ENCODE measurements around the gene SAMHD1. TPM values are rescaled to one million over a fixed set of nuclear protein-coding genes. Genes with fewer than 3 reads are reported as not detected.

Gene SAMHD1
- polyA plus RNA-seq, 1 of the 3 experiments (the other 2 are of a cell fraction): 5.9 TPM

GRCh38 chr20:36861875-36862801, 89.4 kb downstream of the SAMHD1 start:
- H3K4me2 ChIP-seq: peak overlapping the region; percentile 95
- H3K27me3 ChIP-seq (ENCODE audit: insufficient read depth): no peaks in the 10 kb centered on the region
- H3K9ac ChIP-seq: peak overlapping the region; percentile 78
- H3K4me3 ChIP-seq (ENCODE audit: low read depth in 2 of 2, low read length in 1 of 2): peak overlapping the region; percentile 82 to 84
- ChIA-PET CTCF (interaction anchor here (0.9 to 3.8 kb wide), 12 partner anchors 13 to 256 kb away, joined by 3 to 38 read pairs (median 8); partner anchors contain the start of genes DSN1, NDRG3, RAB5IF and TLDC2), POLR2A (interaction anchor here (0.9 to 1.3 kb wide), 3 partner anchors 27 to 88 kb away, joined by 4 to 5 read pairs (median 4); partner anchors contain the start of gene DSN1)
- peaks cover 22 to 29% of the 10 kb centered on the region in 2 experiments for H3K4me1 ChIP-seq (ENCODE audit: control insufficient read depth in 1 of 2, insufficient read depth in 2 of 2, low read depth in 1 of 2, low read length in 1 of 2)
- H3K36me3 ChIP-seq (replicated peaks in 1 of 2; ENCODE audit: control insufficient read depth in 1 of 2, insufficient read depth in 2 of 2, low read length in 1 of 2): peaks cover 0 to 9% of the 10 kb centered on the region in 2 experiments
- H3K9me3 ChIP-seq: no peaks in the 10 kb centered on the region
- DNase-seq: peak; percentile 91
- no peaks in the 10 kb centered on the region for H3K9me2 ChIP-seq
- H3K27ac ChIP-seq (ENCODE audit: low read depth in 2 of 2, low read length in 1 of 2): peak overlapping the region; percentile 82 to 83
- 2% methylated on average over 26 of the region's 45 CpGs for WGBS (ENCODE audit: low lambda C conversion rate)
- peaks cover 20% of the 10 kb centered on the region for H3F3A ChIP-seq (replicated peaks; ENCODE audit: insufficient read depth)
- peaks cover 64% of the 10 kb centered on the region for H3K79me2 ChIP-seq (ENCODE audit: insufficient read depth)
- H4K20me1 ChIP-seq (ENCODE audit: insufficient read depth): peaks cover 32% of the 10 kb centered on the region
- no peak overlapping the region for H2AFZ ChIP-seq (ENCODE audit: low read depth)
- TF ChIP-seq EP300 (IDR thresholded peaks at IDR 0.05; ENCODE audit: borderline replicate concordance in 1 of 2, low read depth in 1 of 2, low read length in 1 of 2): no peak; a peak in 1 of 4 replicates
- TF ChIP-seq FOSL2 (IDR thresholded peaks at IDR 0.05; ENCODE audit: borderline replicate concordance, low read depth): no peak
- peak; percentile 40; the same call in 1 of the 2 replicates for TF ChIP-seq FOXM1 (IDR thresholded peaks at IDR 0.05; ENCODE audit: low read depth)
- TF ChIP-seq TCF12 (IDR thresholded peaks at IDR 0.05): peak; percentile 62; the same call in 1 of the 2 replicates
- TF ChIP-seq YY1 (IDR thresholded peaks at IDR 0.05; ENCODE audit: low read depth): peak; percentile 63; the same call in 1 of the 2 replicates
- TF ChIP-seq IRF3 (IDR thresholded peaks at IDR 0.05; ENCODE audit: low read depth, low read length): no peak
- TF ChIP-seq GATA2 (CRISPR knock-in tag; IDR thresholded peaks at IDR 0.05): no peak
- TF ChIP-seq, protein P1, sequence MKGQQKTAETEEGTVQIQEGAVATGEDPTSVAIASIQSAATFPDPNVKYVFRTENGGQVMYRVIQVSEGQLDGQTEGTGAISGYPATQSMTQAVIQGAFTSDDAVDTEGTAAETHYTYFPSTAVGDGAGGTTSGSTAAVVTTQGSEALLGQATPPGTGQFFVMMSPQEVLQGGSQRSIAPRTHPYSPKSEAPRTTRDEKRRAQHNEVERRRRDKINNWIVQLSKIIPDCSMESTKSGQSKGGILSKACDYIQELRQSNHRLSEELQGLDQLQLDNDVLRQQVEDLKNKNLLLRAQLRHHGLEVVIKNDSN (IDR thresholded peaks at IDR 0.05; ENCODE audit: borderline replicate concordance, low read depth): no peak
- TF ChIP-seq TEAD4 (IDR thresholded peaks at IDR 0.05; ENCODE audit: borderline replicate concordance, insufficient read depth): no peak
- TF ChIP-seq, protein P2, sequence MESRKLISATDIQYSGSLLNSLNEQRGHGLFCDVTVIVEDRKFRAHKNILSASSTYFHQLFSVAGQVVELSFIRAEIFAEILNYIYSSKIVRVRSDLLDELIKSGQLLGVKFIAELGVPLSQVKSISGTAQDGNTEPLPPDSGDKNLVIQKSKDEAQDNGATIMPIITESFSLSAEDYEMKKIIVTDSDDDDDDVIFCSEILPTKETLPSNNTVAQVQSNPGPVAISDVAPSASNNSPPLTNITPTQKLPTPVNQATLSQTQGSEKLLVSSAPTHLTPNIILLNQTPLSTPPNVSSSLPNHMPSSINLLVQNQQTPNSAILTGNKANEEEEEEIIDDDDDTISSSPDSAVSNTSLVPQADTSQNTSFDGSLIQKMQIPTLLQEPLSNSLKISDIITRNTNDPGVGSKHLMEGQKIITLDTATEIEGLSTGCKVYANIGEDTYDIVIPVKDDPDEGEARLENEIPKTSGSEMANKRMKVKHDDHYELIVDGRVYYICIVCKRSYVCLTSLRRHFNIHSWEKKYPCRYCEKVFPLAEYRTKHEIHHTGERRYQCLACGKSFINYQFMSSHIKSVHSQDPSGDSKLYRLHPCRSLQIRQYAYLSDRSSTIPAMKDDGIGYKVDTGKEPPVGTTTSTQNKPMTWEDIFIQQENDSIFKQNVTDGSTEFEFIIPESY (IDR thresholded peaks at IDR 0.05; ENCODE audit: borderline replicate concordance, low read depth): no peak
- TF ChIP-seq SIN3A (IDR thresholded peaks at IDR 0.05; ENCODE audit: borderline replicate concordance, low read depth, low read length): peak; percentile 92
- TF ChIP-seq GABPA (IDR thresholded peaks at IDR 0.05; ENCODE audit: low read depth): peak; percentile 53
- TF ChIP-seq MEF2A (IDR thresholded peaks at IDR 0.05; ENCODE audit: borderline replicate concordance, low read depth): no peak
- TF ChIP-seq FOXJ3 (CRISPR knock-in tag; IDR thresholded peaks at IDR 0.05): no peak
- peak; percentile 71 for TF ChIP-seq ELF1 (IDR thresholded peaks at IDR 0.05)
- TF ChIP-seq TAF1 (IDR thresholded peaks at IDR 0.05; ENCODE audit: borderline replicate concordance, low read depth, low read length): peak; percentile 80
- TF ChIP-seq SMC3 (IDR thresholded peaks at IDR 0.05; ENCODE audit: low read depth, low read length): no peak
- TF ChIP-seq POLR2AphosphoS5 (IDR thresholded peaks at IDR 0.05; ENCODE audit: low read depth, low read length): peak; percentile 69; the same call in 1 of the 2 replicates
- TF ChIP-seq CTCF (IDR thresholded peaks at IDR 0.05): no peak
- TF ChIP-seq RFX5 (IDR thresholded peaks at IDR 0.05; ENCODE audit: low read length): no peak
- TF ChIP-seq USF2 (IDR thresholded peaks at IDR 0.05; ENCODE audit: borderline replicate concordance, low read depth, low read length): no peak
- TF ChIP-seq, protein P3, sequence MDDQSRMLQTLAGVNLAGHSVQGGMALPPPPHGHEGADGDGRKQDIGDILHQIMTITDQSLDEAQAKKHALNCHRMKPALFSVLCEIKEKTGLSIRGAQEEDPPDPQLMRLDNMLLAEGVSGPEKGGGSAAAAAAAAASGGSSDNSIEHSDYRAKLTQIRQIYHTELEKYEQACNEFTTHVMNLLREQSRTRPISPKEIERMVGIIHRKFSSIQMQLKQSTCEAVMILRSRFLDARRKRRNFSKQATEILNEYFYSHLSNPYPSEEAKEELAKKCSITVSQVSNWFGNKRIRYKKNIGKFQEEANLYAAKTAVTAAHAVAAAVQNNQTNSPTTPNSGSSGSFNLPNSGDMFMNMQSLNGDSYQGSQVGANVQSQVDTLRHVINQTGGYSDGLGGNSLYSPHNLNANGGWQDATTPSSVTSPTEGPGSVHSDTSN (IDR thresholded peaks at IDR 0.05): peak; percentile 58
